ENCODE measurements around the gene MYO9B.
"Not testable (repeated sequence)": the region's sequence is repeated elsewhere in the genome, so short reads cannot be mapped to it uniquely, and the experiment has no call there.

MYO9B gene

GRCh38 chr19:17172624-17173345 is 97.2 kb downstream of the MYO9B start:
- no peak overlapping the region for H3K9ac ChIP-seq (ENCODE audit: insufficient read length)
- no peak overlapping the region for H3K4me3 ChIP-seq
- H3K9me3 ChIP-seq (ENCODE audit: low read depth, low read length), result no peaks in the 10 kb centered on the region
- TF ChIP-seq FOXP2 (optimal IDR thresholded peaks at IDR 0.05; ENCODE audit: control extremely low read depth, extremely low read length, insufficient read depth) (no peak), EZH2 (IDR thresholded peaks at IDR 0.05) (no peak), POLR2AphosphoS5 (IDR thresholded peaks at IDR 0.05; ENCODE audit: borderline replicate concordance, low read depth, low read length) (no peak)
- no peak overlapping the region for H3K27ac ChIP-seq
- no peaks in the 10 kb centered on the region; the same call in 1 of the 2 replicates for H3K36me3 ChIP-seq (ENCODE audit: insufficient read depth, low read length)
- no peak for DNase-seq (ENCODE audit: low read depth, low spot score)

GRCh38 chr19:17178291-17178690 is 102.7 kb downstream of the MYO9B start:
- TF ChIP-seq POLR2AphosphoS5 (IDR thresholded peaks at IDR 0.05; ENCODE audit: borderline replicate concordance, low read depth, low read length), result no peak
- no peak for TF ChIP-seq FOXP2 (optimal IDR thresholded peaks at IDR 0.05; ENCODE audit: control extremely low read depth, extremely low read length, insufficient read depth)
- no peak for TF ChIP-seq EZH2 (IDR thresholded peaks at IDR 0.05)
- no peaks in the 10 kb centered on the region; the same call in 1 of the 2 replicates for H3K36me3 ChIP-seq (ENCODE audit: insufficient read depth, low read length)

GRCh38 chr19:17180997-17181702 is 105.6 kb downstream of the MYO9B start:
- TF ChIP-seq FOXP2 (optimal IDR thresholded peaks at IDR 0.05; ENCODE audit: control extremely low read depth, extremely low read length, insufficient read depth) (no peak), POLR2AphosphoS5 (IDR thresholded peaks at IDR 0.05; ENCODE audit: borderline replicate concordance, low read depth, low read length) (no peak), EZH2 (IDR thresholded peaks at IDR 0.05) (no peak)
- Histone ChIP-seq H3K27ac (no peak overlapping the region), H3K9ac (ENCODE audit: insufficient read length) (no peak overlapping the region), H3K4me3 (no peak overlapping the region), H3K9me3 (ENCODE audit: low read depth, low read length) (no peaks in the 10 kb centered on the region), H3K36me3 (ENCODE audit: insufficient read depth, low read length) (no peaks in the 10 kb centered on the region)
- no peak for DNase-seq (ENCODE audit: low read depth, low spot score)

More at GRCh38 chr19:17178291-17178690, 102.7 kb downstream of the MYO9B start:
- no peak for DNase-seq (ENCODE audit: low read depth, low spot score)
- Histone ChIP-seq H3K27ac (no peak overlapping the region), H3K4me3 (no peak overlapping the region), H3K9me3 (ENCODE audit: low read depth, low read length) (no peaks in the 10 kb centered on the region), H3K9ac (ENCODE audit: insufficient read length) (no peak overlapping the region)

- no peak overlapping the region for H3K4me3 ChIP-seq
- no peak overlapping the region for H3K27ac ChIP-seq
- H3K9me3 ChIP-seq (ENCODE audit: low read depth, low read length), result no peaks in the 10 kb centered on the region
- TF ChIP-seq EZH2 (IDR thresholded peaks at IDR 0.05) (no peak), FOXP2 (optimal IDR thresholded peaks at IDR 0.05; ENCODE audit: control extremely low read depth, extremely low read length, insufficient read depth) (no peak), POLR2AphosphoS5 (IDR thresholded peaks at IDR 0.05; ENCODE audit: borderline replicate concordance, low read depth, low read length) (no peak)
- H3K36me3 ChIP-seq (ENCODE audit: insufficient read depth, low read length), result no peaks in the 10 kb centered on the region; the same call in 1 of the 2 replicates
- DNase-seq (ENCODE audit: low read depth, low spot score), result no peak
- no peak overlapping the region for H3K9ac ChIP-seq (ENCODE audit: insufficient read length)
These were observed 107.7 kb downstream of the MYO9B start for GRCh38 chr19:17183271-17183761.

GRCh38 chr19:17183858-17184321 is 108.3 kb downstream of the MYO9B start:
- Histone ChIP-seq H3K27ac (no peak overlapping the region), H3K9ac (ENCODE audit: insufficient read length) (no peak overlapping the region)
- DNase-seq (ENCODE audit: low read depth, low spot score), result no peak

GRCh38 chr19:17184371-17184841 is 108.8 kb downstream of the MYO9B start:
- TF ChIP-seq FOXP2 (optimal IDR thresholded peaks at IDR 0.05; ENCODE audit: control extremely low read depth, extremely low read length, insufficient read depth) (no peak), POLR2AphosphoS5 (IDR thresholded peaks at IDR 0.05; ENCODE audit: borderline replicate concordance, low read depth, low read length) (no peak), EZH2 (IDR thresholded peaks at IDR 0.05) (no peak)
- no peak overlapping the region for H3K9ac ChIP-seq (ENCODE audit: insufficient read length)

More at GRCh38 chr19:17183858-17184321, 108.3 kb downstream of the MYO9B start:
- Histone ChIP-seq H3K36me3 (ENCODE audit: insufficient read depth, low read length) (no peaks in the 10 kb centered on the region; the same call in 1 of the 2 replicates), H3K4me3 (no peak overlapping the region), H3K9me3 (ENCODE audit: low read depth, low read length) (no peaks in the 10 kb centered on the region)
- TF ChIP-seq POLR2AphosphoS5 (IDR thresholded peaks at IDR 0.05; ENCODE audit: borderline replicate concordance, low read depth, low read length) (no peak), EZH2 (IDR thresholded peaks at IDR 0.05) (no peak), FOXP2 (optimal IDR thresholded peaks at IDR 0.05; ENCODE audit: control extremely low read depth, extremely low read length, insufficient read depth) (no peak)

GRCh38 chr19:17185590-17185989 is 110.0 kb downstream of the MYO9B start:
- H3K4me3 ChIP-seq, result no peak overlapping the region
- H3K9ac ChIP-seq (ENCODE audit: insufficient read length), result no peak overlapping the region
- H3K9me3 ChIP-seq (ENCODE audit: low read depth, low read length), result no peaks in the 10 kb centered on the region
- no peak for DNase-seq (ENCODE audit: low read depth, low spot score)
- H3K27ac ChIP-seq, result no peak overlapping the region
- no peaks in the 10 kb centered on the region; the same call in 1 of the 2 replicates for H3K36me3 ChIP-seq (ENCODE audit: insufficient read depth, low read length)
- TF ChIP-seq FOXP2 (optimal IDR thresholded peaks at IDR 0.05; ENCODE audit: control extremely low read depth, extremely low read length, insufficient read depth) (no peak), EZH2 (IDR thresholded peaks at IDR 0.05) (no peak), POLR2AphosphoS5 (IDR thresholded peaks at IDR 0.05; ENCODE audit: borderline replicate concordance, low read depth, low read length) (no peak)

More at GRCh38 chr19:17184371-17184841, 108.8 kb downstream of the MYO9B start:
- Histone ChIP-seq H3K27ac (no peak overlapping the region), H3K36me3 (ENCODE audit: insufficient read depth, low read length) (no peaks in the 10 kb centered on the region; the same call in 1 of the 2 replicates), H3K4me3 (no peak overlapping the region), H3K9me3 (ENCODE audit: low read depth, low read length) (no peaks in the 10 kb centered on the region)
- no peak for DNase-seq (ENCODE audit: low read depth, low spot score)

- not testable (repeated sequence) for DNase-seq (ENCODE audit: low read depth, low spot score); H3K9ac ChIP-seq (ENCODE audit: insufficient read length); H3K27ac ChIP-seq; H3K36me3 ChIP-seq (ENCODE audit: insufficient read depth, low read length); H3K9me3 ChIP-seq (ENCODE audit: low read depth, low read length); H3K4me3 ChIP-seq
These were observed 116.2 kb downstream of the MYO9B start for GRCh38 chr19:17191736-17192135.
